Embryonic facial prominence (tissue), 1 donor: ENCODE data around the gene DDX31.

Source experiments
- DNase-seq: peaks from one replicate; pipeline ENCODE4 v3.0.0-alpha.2; 2016; ENCODE audit errors: extremely low spot score

DDX31 gene

DNA sequence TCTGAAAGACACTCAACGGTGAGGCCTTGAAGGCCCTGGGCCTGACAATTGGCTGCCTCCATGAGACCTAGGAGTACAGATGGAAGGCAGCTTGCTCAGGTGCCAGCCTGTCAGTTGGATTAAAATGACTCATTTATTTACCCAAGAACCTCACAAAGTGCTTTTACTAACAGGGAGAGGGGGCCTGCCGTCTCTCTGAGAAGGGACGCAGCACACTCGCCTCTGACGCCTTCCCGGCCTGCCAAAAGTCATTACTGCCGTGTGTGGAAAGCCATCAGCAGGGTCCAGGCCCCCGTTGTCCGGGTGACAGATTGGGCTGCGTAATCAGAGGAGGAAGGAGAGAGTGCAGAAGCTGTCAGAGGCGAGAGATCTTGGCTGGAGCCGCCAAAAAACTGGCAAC lies 32.4 kb downstream of the DDX31 start:
- DNase-seq, result no peak

DNA sequence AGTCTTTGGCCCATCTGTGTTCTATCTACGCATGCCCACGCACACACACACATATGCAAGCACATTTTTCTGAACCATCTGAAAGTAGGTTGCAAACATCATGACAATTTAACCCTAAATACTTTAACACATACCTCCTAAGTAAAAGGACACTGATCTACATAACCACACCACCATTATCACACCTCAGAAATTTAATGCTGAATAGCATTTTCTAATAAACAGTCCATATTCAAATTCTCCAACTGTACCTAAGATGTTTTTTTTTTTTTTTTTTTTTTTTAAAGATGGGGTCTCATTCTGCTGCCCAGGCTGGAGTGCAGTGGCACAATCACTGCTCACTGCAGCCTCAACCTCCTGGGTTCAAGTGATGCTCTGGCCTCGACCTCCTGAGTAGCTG lies 35.5 kb downstream of the DDX31 start:
- no peak for DNase-seq

- DNase-seq, result no peak
Measured at GRCh38 chr9:132632413-132633129, 37.2 kb downstream of the DDX31 start.

- DNase-seq, result no peak
Measured at GRCh38 chr9:132631685-132632084, 38.1 kb downstream of the DDX31 start.

- DNase-seq, result no peak
Measured at GRCh38 chr9:132631280-132631679, 38.5 kb downstream of the DDX31 start.

GRCh38 chr9:132630811-132631210 lies 39.0 kb downstream of the DDX31 start:
- no peak for DNase-seq

GRCh38 chr9:132630116-132630515 lies 39.7 kb downstream of the DDX31 start:
- DNase-seq, result no peak

GRCh38 chr9:132628746-132629145 lies 41.0 kb downstream of the DDX31 start:
- DNase-seq, result no peak

- no peak for DNase-seq
Measured at GRCh38 chr9:132627594-132627993, 42.2 kb downstream of the DDX31 start.

DNA sequence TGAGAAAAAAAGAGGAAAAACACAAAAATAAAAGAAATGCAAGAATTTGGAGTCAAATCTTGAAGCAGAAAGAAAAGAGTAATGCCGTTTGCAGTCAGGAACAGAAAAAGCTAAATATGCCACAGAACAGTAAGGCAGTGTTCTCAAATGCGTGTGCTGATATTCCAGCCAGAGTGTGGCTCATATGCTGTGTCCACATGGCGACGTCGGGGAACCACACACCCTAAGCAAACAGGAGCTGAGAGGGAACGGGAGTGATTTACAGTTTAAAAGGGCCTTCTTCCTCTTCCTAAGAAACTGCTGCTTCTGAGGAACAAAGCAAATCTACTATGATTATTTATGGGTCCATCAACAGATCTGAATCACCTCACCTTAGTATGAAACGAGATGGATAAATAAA lies 42.7 kb downstream of the DDX31 start:
- DNase-seq, result no peak

GRCh38 chr9:132626285-132626684 lies 43.5 kb downstream of the DDX31 start:
- no peak for DNase-seq

- no peak for DNase-seq
Measured at GRCh38 chr9:132622159-132622558, 47.6 kb downstream of the DDX31 start.

DNA sequence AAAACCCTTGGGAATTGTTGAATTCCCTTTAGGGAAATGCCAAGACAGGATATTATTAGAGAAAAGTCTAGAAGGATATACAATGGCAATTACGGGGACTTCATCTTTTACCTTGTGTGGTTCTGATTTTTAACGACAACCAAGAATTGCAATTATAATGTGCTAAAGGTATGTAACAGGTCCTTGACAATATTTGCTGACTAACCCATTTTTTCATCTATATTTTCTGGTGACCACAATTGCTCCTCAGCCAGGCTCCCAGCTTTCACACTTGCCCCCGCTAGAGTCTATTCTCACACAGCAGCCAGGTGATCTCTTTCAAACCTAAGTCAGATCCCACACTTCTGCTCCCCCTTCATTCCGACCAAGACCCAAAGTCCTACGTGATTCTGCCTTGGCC lies 53.1 kb downstream of the DDX31 start:
- DNase-seq, result no peak

DNA sequence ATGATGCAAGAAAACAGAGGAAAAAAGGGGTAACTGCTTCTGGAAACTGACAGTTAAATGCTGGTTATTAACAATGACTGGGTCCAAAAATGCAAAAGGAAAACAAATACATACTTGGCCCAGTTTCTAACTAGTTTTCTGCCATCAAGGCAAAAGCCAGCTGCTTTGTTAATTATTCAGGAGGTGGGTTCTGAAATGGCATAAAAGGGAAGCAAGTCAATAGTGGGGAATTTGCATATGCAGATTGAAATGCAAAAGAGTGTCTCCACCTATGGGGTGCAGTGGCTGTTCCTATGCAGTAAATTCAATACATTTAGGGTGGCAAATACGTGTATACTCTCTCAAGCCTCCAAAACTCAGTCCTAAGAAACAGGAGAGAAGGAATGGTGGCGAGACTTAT lies 54.0 kb downstream of the DDX31 start:
- DNase-seq, result no peak

GRCh38 chr9:132614324-132614723 lies 55.5 kb downstream of the DDX31 start:
- DNase-seq, result no peak

GRCh38 chr9:132610661-132611060 lies 59.1 kb downstream of the DDX31 start:
- peak; percentile 57 for DNase-seq

GRCh38 chr9:132609829-132610228 lies 60.0 kb downstream of the DDX31 start:
- DNase-seq, result no peak

DNA sequence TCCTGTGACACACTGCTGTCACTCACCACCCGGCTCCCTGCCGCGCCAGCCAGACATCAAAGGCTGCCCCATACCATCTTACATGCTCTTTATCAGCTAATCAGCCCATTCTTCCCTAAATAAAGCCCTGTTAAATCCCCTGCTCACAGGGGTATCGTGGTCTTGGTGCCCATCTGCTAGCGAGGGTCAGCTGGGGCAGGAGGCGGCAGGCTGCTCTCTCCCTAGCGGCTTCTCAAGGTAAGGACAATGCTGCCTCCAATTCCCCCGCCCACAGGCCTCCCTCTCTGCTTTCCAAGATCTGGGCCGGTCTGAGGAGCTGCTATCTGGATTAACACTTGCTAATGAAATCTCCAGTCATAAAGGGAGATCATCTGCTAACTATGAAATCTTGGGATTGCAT lies 60.6 kb downstream of the DDX31 start:
- no peak for DNase-seq

- no peak for DNase-seq
Measured at GRCh38 chr9:132606066-132606465, 63.7 kb downstream of the DDX31 start.

DNA sequence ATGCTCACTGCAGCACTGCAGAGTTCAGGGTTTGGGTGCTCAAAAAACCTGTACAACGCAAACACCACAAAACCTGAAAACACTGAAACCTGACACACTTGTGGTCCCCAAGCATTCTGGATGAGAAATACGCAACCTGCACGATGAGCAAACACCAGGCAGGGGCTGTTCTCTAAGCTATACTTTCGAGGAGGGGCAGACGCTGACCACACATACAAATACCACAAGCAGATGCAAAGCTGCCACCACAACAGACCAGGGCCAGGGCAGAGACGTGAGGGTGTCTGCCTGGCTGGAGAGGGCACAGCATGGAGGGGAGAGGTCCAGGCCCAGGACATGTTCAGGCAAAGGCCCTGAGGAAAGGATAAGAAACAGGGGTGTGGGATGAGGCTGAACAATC lies 64.4 kb downstream of the DDX31 start:
- no peak for DNase-seq

DNA sequence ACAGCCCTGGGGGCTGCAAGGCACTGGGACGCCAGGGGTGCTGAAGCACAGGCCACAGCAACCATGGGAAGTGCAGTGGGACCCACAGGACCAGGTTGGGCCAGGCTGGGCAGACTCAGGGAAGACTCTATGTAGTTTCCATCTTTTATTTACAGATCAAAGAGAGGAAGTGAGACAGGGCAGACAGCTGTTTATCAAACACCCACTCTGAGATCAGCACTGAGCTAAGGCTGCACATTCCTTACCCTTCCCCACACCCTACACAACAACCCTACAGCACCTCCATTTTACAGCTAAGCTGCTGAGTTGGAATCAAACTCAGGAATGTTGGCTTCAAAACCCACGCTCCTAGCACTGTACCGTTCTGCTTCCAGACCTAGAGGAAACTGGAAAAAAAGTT lies 67.6 kb downstream of the DDX31 start:
- DNase-seq, result no peak

DNA sequence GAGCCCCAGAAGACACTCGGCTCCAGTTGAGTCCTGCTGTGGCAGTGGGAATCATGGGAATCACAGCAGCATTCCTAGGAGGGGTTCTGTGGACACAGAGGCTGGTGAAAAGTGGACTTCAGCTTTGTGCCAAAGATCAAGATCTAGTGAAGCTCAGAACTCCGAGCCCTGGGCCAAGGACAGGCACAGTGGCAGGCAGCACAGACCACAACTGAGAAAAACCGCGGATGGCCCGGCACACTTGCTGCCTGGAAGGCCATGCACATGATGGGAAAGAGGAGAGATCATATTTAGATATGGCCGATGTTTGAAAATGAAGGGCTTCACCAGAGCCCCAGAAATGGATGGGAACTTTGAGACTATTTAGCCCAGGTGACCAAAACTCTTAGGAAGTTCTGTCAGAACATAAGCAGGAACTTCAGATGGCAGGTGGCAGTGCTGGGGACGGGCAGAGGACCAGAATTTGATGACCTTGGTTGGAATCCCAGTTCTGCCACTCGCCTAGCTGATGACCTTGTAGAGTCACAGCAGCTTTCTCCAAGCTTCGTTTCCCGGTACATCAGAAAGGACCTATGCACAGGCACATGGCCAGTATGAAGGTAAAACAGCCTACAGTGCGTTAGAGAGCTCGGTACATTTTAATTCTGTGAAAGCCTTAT lies 69.3 kb downstream of the DDX31 start:
- DNase-seq, result no peak

- no peak for DNase-seq
Measured at GRCh38 chr9:132597073-132597775, 72.6 kb downstream of the DDX31 start.
